HepG2 (cell line): ENCODE data around the gene ZFAND2A. TPM values are rescaled to one million over a fixed set of nuclear protein-coding genes. Genes with fewer than 3 reads are reported as not detected.

Experiments
- ATAC-seq: fragments of 200-7000 bp; cut with Tn5 transposase; 3 replicates; pipeline ENCODE4 v1.9.1; 2020; ENCODE audit warnings: mild to moderate bottlenecking, moderate library complexity
- BruUV-seq: library from RNA; stranded (reverse); fragments of 400-500 nt; replicated peaks from 2 replicates; lab custom pipeline; 2021; lab: Mats Ljungman, UMichigan
- CTCF ChIA-PET: fragments of 300-600 bp; formaldehyde crosslinking; extraction: SDS; loops from one replicate; lab custom pipeline; 2021; ENCODE audit warnings: low total read pairs, inconsistent platforms, low intra/inter-chr PET ratio; lab: Yijun Ruan, JAX
- POLR2A ChIA-PET: fragments of 350-600 bp; sonication (Branson Sonifier 250); formaldehyde crosslinking; loops from one replicate; lab custom pipeline; 2020; ENCODE audit warnings: antibody characterized with exemption, inconsistent platforms; lab: Yijun Ruan, JAX
- DNase-seq: peaks from one replicate; pipeline ENCODE4 v3.0.0-alpha.2; 2015; ENCODE audit warnings: low spot score
- FAIRE-seq: peaks from 3 replicates; lab custom pipeline; 2011; peaks lifted over from hg19 to GRCh38; lab: Jason Lieb, UNC
- H2AFZ ChIP-seq: one replicate; pipeline ENCODE4 v1.6.1; 2011; ENCODE audit warnings: low read length, inconsistent platforms
- H3K27ac ChIP-seq: fragments of 300-600 bp; 3 replicates; pipeline ENCODE4 v1.8.0; 2011; ENCODE audit warnings: mixed run types, mild to moderate bottlenecking, mixed read lengths, low read length, inconsistent platforms; ENCODE audit not compliant: insufficient read depth; ENCODE audit errors: extremely low read length
- H3K27me3 ChIP-seq, 2 experiments: fragments of 200-600 bp in 1 of 2; 2 replicates in 1 of 2; 3 replicates in 1 of 2; pipeline versions ENCODE4 v1.6.0 to v1.8.0; 2011; ENCODE audit warnings: low read length in 2 of 2, mild to moderate bottlenecking in 2 of 2, moderate library complexity in 2 of 2, inconsistent platforms in 1 of 2; ENCODE audit not compliant: insufficient read depth in 2 of 2, control insufficient read depth in 1 of 2
- H3K36me3 ChIP-seq, 2 experiments: fragments of 200-600 bp in 1 of 2; replicated peaks in 1 of 2; 2 replicates in 1 of 2; 3 replicates in 1 of 2; pipeline versions ENCODE4 v1.5.1 to v1.8.0; 2011; ENCODE audit warnings: low read length in 2 of 2, inconsistent platforms in 1 of 2; ENCODE audit not compliant: insufficient read depth in 2 of 2, control insufficient read depth in 1 of 2
- H3K4me1 ChIP-seq: 2 replicates; pipeline ENCODE4 v1.5.1; 2012; ENCODE audit warnings: low read length, inconsistent platforms; ENCODE audit not compliant: insufficient read depth
- H3K4me2 ChIP-seq: 2 replicates; pipeline ENCODE4 v1.6.0; 2011; ENCODE audit warnings: low read depth, low read length, inconsistent platforms
- H3K4me3 ChIP-seq, 3 experiments: fragments of 200-600 bp in 1 of 3; sonication (generic), shearing (Covaris generic) in 1 of 3; replicated peaks in 1 of 3; 2 replicates each; pipeline ENCODE4 v1.5.1; 2011 to 2016; ENCODE audit warnings: low read length in 3 of 3, inconsistent platforms in 2 of 3, low read depth in 2 of 3, mild to moderate bottlenecking in 2 of 3, control low read depth in 1 of 3, mixed read lengths in 1 of 3; ENCODE audit not compliant: insufficient read depth in 1 of 3
- H3K79me2 ChIP-seq: one replicate; pipeline ENCODE4 v1.6.1; 2011; ENCODE audit warnings: low read length, inconsistent platforms; ENCODE audit not compliant: insufficient read depth
- H3K9ac ChIP-seq: 2 replicates; pipeline ENCODE4 v1.6.0; 2011; ENCODE audit warnings: mild to moderate bottlenecking, low read depth, low read length, inconsistent platforms; ENCODE audit not compliant: insufficient read depth
- H3K9me3 ChIP-seq: 2 replicates; pipeline ENCODE4 v1.5.1; 2012; ENCODE audit warnings: mild to moderate bottlenecking, low read length
- H4K20me1 ChIP-seq: 2 replicates; pipeline ENCODE4 v1.6.0; 2011; ENCODE audit warnings: inconsistent platforms, mild to moderate bottlenecking, low read length, moderate library complexity; ENCODE audit not compliant: insufficient read depth
- IRF9 ChIP-seq: sonication (generic); formaldehyde crosslinking; IDR thresholded peaks from 2 replicates; pipeline ENCODE4 v1.8.0; 2022; ENCODE audit warnings: missing genetic modification reagents, mild to moderate bottlenecking, borderline replicate concordance
- ZNF549 ChIP-seq: sonication (generic); formaldehyde crosslinking; IDR thresholded peaks from 2 replicates; pipeline ENCODE4 v1.5.0; 2020; ENCODE audit warnings: missing genetic modification reagents
- ZNF839 ChIP-seq: sonication (generic); formaldehyde crosslinking; IDR thresholded peaks from 2 replicates; pipeline ENCODE4 v1.4.0; 2020; ENCODE audit warnings: missing genetic modification reagents, mild to moderate bottlenecking, borderline replicate concordance
- WGBS: methylation state at CpG from one replicate; pipeline ENCODE4 v1.1.6; 2017; ENCODE audit warnings: low lambda C conversion rate; 5-methylcytosine and 5-hydroxymethylcytosine counted together
- in situ Hi-C: cut with HindIII; loops from 2 replicates; pipeline ENCODE4 v1.10.0; 2017; ENCODE audit warnings: low pct_unique_long_range_greater_than_20kb; ENCODE audit not compliant: extremely low pct_ligation_motif_present
- intact Hi-C: fragments of 100-400 bp; cut with micrococcal nuclease; formaldehyde crosslinking; loops from one replicate; pipeline ENCODE4 v1.10.0; 2022; ENCODE audit not compliant: unreplicated experiment
- polyA plus RNA-seq, 8 experiments: library from polyadenylated mRNA; depleted of rRNA in 3 of 8; stranded (reverse) in 7 of 8; unstranded in 1 of 8; fragments of >200 nt; fragmentation: Illumina TruSeq in 4 of 8; extraction: Trizol in 4 of 8; gene quantifications; 2 replicates each; pipeline versions ENCODE4 v1.2.1 to v1.2.3, GENCODE V29; 2011 to 2016; ENCODE audit warnings: low read depth in 4 of 8, missing spikeins in 1 of 8, mixed read lengths in 1 of 8; ENCODE audit not compliant: insufficient read depth in 1 of 8
- total RNA-seq, 5 experiments: library from RNA; depleted of rRNA; stranded (reverse); fragments of >200 nt; fragmentation: Illumina TruSeq; extraction: Trizol; gene quantifications; 2 replicates each; pipeline ENCODE4 v1.2.3, GENCODE V29; 2016; ENCODE audit warnings: low read depth in 1 of 5
- TF ChIP-seq, protein P1 (sequence below): sonication (generic); formaldehyde crosslinking; conservative IDR thresholded peaks from 2 replicates; pipeline ENCODE4 v1.8.0; 2022; ENCODE audit warnings: low read depth, missing genetic modification reagents

Gene ZFAND2A
- total and polyA plus RNA-seq, 2 of the 13 experiments (the other 11 are each of a cell fraction or from before 2014, with no cell fraction given): 140 to 153 TPM

DNA sequence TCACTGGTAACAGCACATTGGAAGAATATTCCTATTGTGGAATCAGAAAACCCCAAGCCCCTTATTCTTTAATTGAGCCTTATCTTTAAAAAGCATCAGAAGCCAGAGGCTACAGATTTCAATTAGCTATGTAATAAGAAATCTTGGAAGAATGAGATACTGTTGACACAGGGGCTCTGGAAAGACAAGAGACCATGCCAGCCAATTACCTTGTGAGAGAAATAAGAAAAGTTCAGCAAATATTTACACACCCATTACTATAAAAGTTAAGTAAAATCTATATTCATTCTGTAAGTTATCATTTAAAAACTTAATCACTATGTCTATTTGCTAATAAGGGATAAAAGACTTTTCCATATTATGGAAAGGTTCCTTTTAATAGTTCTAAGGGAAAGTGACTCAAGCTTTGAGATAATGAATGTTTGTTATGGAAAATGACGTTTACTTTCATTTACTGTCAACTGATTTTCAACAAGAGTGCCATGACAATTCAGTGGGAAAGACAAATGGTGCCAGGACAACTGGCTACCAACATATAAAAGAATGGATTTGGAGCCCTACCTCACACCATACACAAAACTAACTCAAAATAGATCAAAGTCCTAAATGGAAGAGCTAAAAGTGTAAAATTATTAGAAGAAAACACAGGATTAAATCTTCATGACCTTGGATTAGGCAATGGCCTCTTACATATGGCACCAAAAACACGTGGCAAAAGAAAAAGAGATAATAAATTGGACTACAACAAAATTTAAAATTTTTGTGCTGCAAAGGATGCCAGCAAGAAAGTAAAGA lies 28.3 kb downstream of the ZFAND2A start (continued):
- TF ChIP-seq, protein P1, sequence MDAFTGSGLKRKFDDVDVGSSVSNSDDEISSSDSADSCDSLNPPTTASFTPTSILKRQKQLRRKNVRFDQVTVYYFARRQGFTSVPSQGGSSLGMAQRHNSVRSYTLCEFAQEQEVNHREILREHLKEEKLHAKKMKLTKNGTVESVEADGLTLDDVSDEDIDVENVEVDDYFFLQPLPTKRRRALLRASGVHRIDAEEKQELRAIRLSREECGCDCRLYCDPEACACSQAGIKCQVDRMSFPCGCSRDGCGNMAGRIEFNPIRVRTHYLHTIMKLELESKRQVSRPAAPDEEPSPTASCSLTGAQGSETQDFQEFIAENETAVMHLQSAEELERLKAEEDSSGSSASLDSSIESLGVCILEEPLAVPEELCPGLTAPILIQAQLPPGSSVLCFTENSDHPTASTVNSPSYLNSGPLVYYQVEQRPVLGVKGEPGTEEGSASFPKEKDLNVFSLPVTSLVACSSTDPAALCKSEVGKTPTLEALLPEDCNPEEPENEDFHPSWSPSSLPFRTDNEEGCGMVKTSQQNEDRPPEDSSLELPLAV (CRISPR knock-in tag): no peak
- TF ChIP-seq, all 625 proteins: peak for 0

DNA sequence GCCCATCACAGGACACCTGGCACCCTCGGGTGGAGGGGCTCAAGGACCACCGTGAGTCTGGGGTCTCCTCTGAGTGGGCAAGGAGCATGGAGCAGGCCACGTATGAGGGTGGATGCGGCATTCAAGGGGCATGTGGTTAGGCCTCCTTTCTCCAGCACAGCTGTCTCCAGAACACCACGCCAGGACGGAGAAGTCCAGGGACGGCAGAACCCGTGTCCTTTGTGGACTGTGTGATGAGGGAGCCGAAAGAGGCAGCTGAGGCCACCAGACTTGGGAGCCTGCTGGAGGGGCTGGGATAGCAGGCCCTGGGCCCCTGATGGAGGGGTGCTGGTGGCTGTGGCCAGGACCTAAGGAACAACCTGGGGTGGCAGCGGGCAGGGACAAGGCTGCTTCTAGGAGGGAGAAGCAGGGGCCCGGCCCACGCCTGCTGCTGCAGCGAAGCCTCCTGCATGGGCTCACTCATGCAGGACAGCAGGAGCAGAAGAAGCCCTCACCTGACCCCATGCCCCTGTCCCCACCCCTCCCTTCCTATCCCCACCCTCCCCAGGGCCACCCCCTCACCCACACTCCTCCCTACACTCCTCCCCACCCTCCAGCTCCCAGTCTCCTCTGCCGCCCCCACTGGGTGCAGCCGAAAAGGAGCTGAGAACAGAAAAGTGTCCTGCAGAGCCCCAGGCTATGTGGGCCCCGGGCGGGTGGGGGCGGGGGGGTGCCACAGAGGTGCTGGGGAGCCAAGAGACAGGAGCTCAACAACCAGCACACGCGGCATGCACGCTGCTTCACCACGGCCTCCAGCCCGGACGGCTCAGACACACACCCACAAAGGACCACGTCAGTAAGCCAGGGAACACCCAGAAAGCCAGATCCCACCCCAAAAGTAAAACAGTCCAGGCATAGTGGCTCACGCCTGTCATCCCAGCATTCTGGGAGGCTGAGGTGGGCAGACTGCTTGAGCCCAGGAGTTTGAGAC lies 29.7 kb downstream of the ZFAND2A start:
- H4K20me1 ChIP-seq: peaks cover 2% of the 10 kb centered on the region; the same call in 1 of the 2 replicates
- H3K36me3 ChIP-seq: peaks cover 9 to 16% of the 10 kb centered on the region in 2 experiments; a peak in 4 of 5 replicates
- no TSS peak for BruUV-seq
- FAIRE-seq: no peak
- H3K9me3 ChIP-seq: no peaks in the 10 kb centered on the region
- H3K4me1 ChIP-seq: no peaks in the 10 kb centered on the region
- 95% methylated on average over 14 of the region's 26 CpGs for WGBS
- ChIA-PET POLR2A (no interaction called here), CTCF (no interaction called here)
- no peak overlapping the region for H3K27ac ChIP-seq
- H3K79me2 ChIP-seq: peaks cover 28% of the 10 kb centered on the region
- H3K9ac ChIP-seq: no peak overlapping the region
- no peak overlapping the region for H2AFZ ChIP-seq
- no peak for ATAC-seq
- intact Hi-C loops: no loop called here
- H3K4me2 ChIP-seq: no peak overlapping the region
- no peaks in the 10 kb centered on the region for H3K27me3 ChIP-seq
- H3K4me3 ChIP-seq: no peak overlapping the region
- in situ Hi-C loops: no loop called here
- DNase-seq: no peak
- TF ChIP-seq ZNF549 (CRISPR knock-in tag) (no peak), IRF9 (CRISPR knock-in tag) (no peak), ZNF839 (CRISPR knock-in tag) (no peak)
- TF ChIP-seq, protein P1 (CRISPR knock-in tag): no peak
